ENCODE measurements around the gene AIM2. TPM values are rescaled to one million over a fixed set of nuclear protein-coding genes. Genes with fewer than 3 reads are reported as not detected.
"Not testable (repeated sequence)": the region's sequence is repeated elsewhere in the genome, so short reads cannot be mapped to it uniquely, and the experiment has no call there.

The AIM2 gene
- total RNA-seq, 8 experiments from 2014 or later: 2.2 to 4.1 (median 2.8) TPM; not detected in 3

- no peak overlapping the region for H3K27ac ChIP-seq
- in situ Hi-C loops (cut with MboI; ENCODE audit: low pct_unique_long_range_greater_than_20kb in 2 of 9, low sequenced_read_pairs in 9 of 9, unreplicated experiment in 9 of 9): no loop called here
- no peak for ATAC-seq (replicated peaks in 6 of 8)
- WGBS, 10 experiments: 67 to 100% (median 80%) methylated on average over 1 to 6 of the region's 6 CpGs; no CpG with 5 or more reads in 1 of the 10 experiments
- no peak overlapping the region for H3K4me3 ChIP-seq
- no peaks in the 10 kb centered on the region for H3K4me1 ChIP-seq (replicated peaks in 1 of 2)
These were observed 8.6 kb downstream of the AIM2 start for GRCh38 chr1:159067699-159068621.

GRCh38 chr1:159066108-159066507 is 10.5 kb downstream of the AIM2 start:
- H3K4me3 ChIP-seq: no peak overlapping the region
- ATAC-seq (replicated peaks in 6 of 8): no peak
- no peak overlapping the region for H3K27ac ChIP-seq
- 27 to 100% (median 85%) methylated on average over 2 to 4 of the region's 4 CpGs; no CpG with 5 or more reads in 1 of the 10 experiments for WGBS, 10 experiments
- in situ Hi-C loops (cut with MboI; ENCODE audit: low pct_unique_long_range_greater_than_20kb in 2 of 9, low sequenced_read_pairs in 9 of 9, unreplicated experiment in 9 of 9): no loop called here
- H3K4me1 ChIP-seq (replicated peaks in 1 of 2): no peaks in the 10 kb centered on the region

GRCh38 chr1:159065106-159065505 is 11.5 kb downstream of the AIM2 start:
- H3K27ac ChIP-seq: no peak overlapping the region
- H3K4me1 ChIP-seq (replicated peaks in 1 of 2): no peaks in the 10 kb centered on the region
- no peak for ATAC-seq (replicated peaks in 6 of 8)
- in situ Hi-C loops (cut with MboI; ENCODE audit: low pct_unique_long_range_greater_than_20kb in 2 of 9, low sequenced_read_pairs in 9 of 9, unreplicated experiment in 9 of 9): no loop called here
- WGBS, 10 experiments: 80 to 100% (median 97%) methylated on average over 1 to 8 of the region's 8 CpGs
- no peak overlapping the region for H3K4me3 ChIP-seq

- in situ Hi-C loops (cut with MboI; ENCODE audit: low pct_unique_long_range_greater_than_20kb in 2 of 9, low sequenced_read_pairs in 9 of 9, unreplicated experiment in 9 of 9): no loop called here
- no peak for ATAC-seq (replicated peaks in 6 of 8)
- Histone ChIP-seq H3K4me1 (replicated peaks in 1 of 2) (no peaks in the 10 kb centered on the region), H3K4me3 (no peak overlapping the region), H3K27ac (no peak overlapping the region)
- 20 to 100% (median 94%) methylated on average over 1 to 6 of the region's 7 CpGs; no CpG with 5 or more reads in 2 of the 10 experiments for WGBS, 10 experiments
These were observed 17.8 kb downstream of the AIM2 start for GRCh38 chr1:159058751-159059150.

- no peak overlapping the region for H3K4me3 ChIP-seq
- 52 to 100% (median 84%) methylated on average over 1 to 7 of the region's 7 CpGs; no CpG with 5 or more reads in 1 of the 10 experiments for whole genome bisulfite sequencing, 10 experiments
- H3K4me1 ChIP-seq (replicated peaks in 1 of 2): no peaks in the 10 kb centered on the region
- H3K27ac ChIP-seq: no peak overlapping the region
- ATAC-seq (replicated peaks in 6 of 8): no peak
- in situ Hi-C loops (cut with MboI; ENCODE audit: low pct_unique_long_range_greater_than_20kb in 2 of 9, low sequenced_read_pairs in 9 of 9, unreplicated experiment in 9 of 9): no loop called here
These were observed 20.4 kb downstream of the AIM2 start for GRCh38 chr1:159056069-159056698.

GRCh38 chr1:159055181-159055641 is 21.4 kb downstream of the AIM2 start:
- no peak overlapping the region for H3K27ac ChIP-seq
- 7 to 100% (median 92%) methylated on average over 2 to 5 of the region's 5 CpGs for WGBS, 10 experiments
- H3K4me1 ChIP-seq (replicated peaks in 1 of 2): no peaks in the 10 kb centered on the region
- H3K4me3 ChIP-seq: no peak overlapping the region
- peak in 3 of 8 experiments; percentile 76 to 89 (median 82) for ATAC-seq (replicated peaks in 6 of 8)
- in situ Hi-C loops (cut with MboI; ENCODE audit: low pct_unique_long_range_greater_than_20kb in 2 of 9, low sequenced_read_pairs in 9 of 9, unreplicated experiment in 9 of 9): no loop called here

- whole genome bisulfite sequencing, 10 experiments: 24 to 90% (median 55%) methylated on average over 1 to 2 of the region's 2 CpGs; no CpG with 5 or more reads in 1 of the 10 experiments
- in situ Hi-C loops (cut with MboI; ENCODE audit: low pct_unique_long_range_greater_than_20kb in 2 of 9, low sequenced_read_pairs in 9 of 9, unreplicated experiment in 9 of 9): no loop called here
- H3K27ac ChIP-seq: no peak overlapping the region
- no peaks in the 10 kb centered on the region for H3K4me1 ChIP-seq (replicated peaks in 1 of 2)
- ATAC-seq (replicated peaks in 6 of 8): peak in 3 of 8 experiments; percentile 8 to 32 (median 11)
- no peak overlapping the region for H3K4me3 ChIP-seq
These were observed 22.1 kb downstream of the AIM2 start for GRCh38 chr1:159054427-159054826.

GRCh38 chr1:159051436-159051835 is 25.1 kb downstream of the AIM2 start:
- no peak overlapping the region for H3K4me3 ChIP-seq
- in situ Hi-C loops (cut with MboI; ENCODE audit: low pct_unique_long_range_greater_than_20kb in 2 of 9, low sequenced_read_pairs in 9 of 9, unreplicated experiment in 9 of 9): no loop called here
- 78 to 100% (median 100%) methylated on average over 1 to 2 of the region's 2 CpGs for WGBS, 10 experiments
- no peaks in the 10 kb centered on the region for H3K4me1 ChIP-seq (replicated peaks in 1 of 2)
- ATAC-seq (replicated peaks in 6 of 8): no peak
- H3K27ac ChIP-seq: no peak overlapping the region

- H3K4me3 ChIP-seq; H3K4me1 ChIP-seq (replicated peaks in 1 of 2); in situ Hi-C loops (cut with MboI; ENCODE audit: low pct_unique_long_range_greater_than_20kb in 2 of 9, low sequenced_read_pairs in 9 of 9, unreplicated experiment in 9 of 9); ATAC-seq (replicated peaks in 6 of 8); H3K27ac ChIP-seq: not testable (repeated sequence)
- WGBS, 10 experiments: 33 to 100% (median 71%) methylated on average over 1 of the region's 1 CpG; no CpG with 5 or more reads in 1 of the 10 experiments
These were observed 30.1 kb downstream of the AIM2 start for GRCh38 chr1:159046486-159046885.

GRCh38 chr1:159040893-159041724 is 35.5 kb downstream of the AIM2 start:
- 67 to 100% (median 93%) methylated on average over 2 to 7 of the region's 7 CpGs; no CpG with 5 or more reads in 3 of the 10 experiments for WGBS, 10 experiments
- H3K4me3 ChIP-seq: no peak overlapping the region
- H3K27ac ChIP-seq: no peak overlapping the region
- in situ Hi-C loops (cut with MboI; ENCODE audit: low pct_unique_long_range_greater_than_20kb in 2 of 9, low sequenced_read_pairs in 9 of 9, unreplicated experiment in 9 of 9): no loop called here
- H3K4me1 ChIP-seq (replicated peaks in 1 of 2): no peaks in the 10 kb centered on the region
- ATAC-seq (replicated peaks in 6 of 8): no peak

- ATAC-seq (replicated peaks in 6 of 8): no peak
- H3K4me1 ChIP-seq (replicated peaks in 1 of 2): no peaks in the 10 kb centered on the region
- no peak overlapping the region for H3K4me3 ChIP-seq
- in situ Hi-C loops (cut with MboI; ENCODE audit: low pct_unique_long_range_greater_than_20kb in 2 of 9, low sequenced_read_pairs in 9 of 9, unreplicated experiment in 9 of 9): no loop called here
- WGBS, 10 experiments: 40 to 100% (median 76%) methylated on average over 1 of the region's 1 CpG
- H3K27ac ChIP-seq: no peak overlapping the region
These were observed 36.4 kb downstream of the AIM2 start for GRCh38 chr1:159040206-159040605.

GRCh38 chr1:159030877-159031447 is 45.6 kb downstream of the AIM2 start:
- Histone ChIP-seq H3K27ac (no peak overlapping the region), H3K4me3 (no peak overlapping the region), H3K4me1 (replicated peaks in 1 of 2) (no peaks in the 10 kb centered on the region)
- 48 to 100% (median 89%) methylated on average over 1 to 3 of the region's 3 CpGs; no CpG with 5 or more reads in 3 of the 10 experiments for WGBS, 10 experiments
- ATAC-seq (replicated peaks in 6 of 8): peak in 3 of 8 experiments; percentile 39 to 60 (median 49)
- in situ Hi-C loops (cut with MboI; ENCODE audit: low pct_unique_long_range_greater_than_20kb in 2 of 9, low sequenced_read_pairs in 9 of 9, unreplicated experiment in 9 of 9): no loop called here
